Mesodermal cell (in vitro differentiated cells): Measurements from ENCODE around the gene REPS1.

ENCODE experiments used
- H3K27ac ChIP-seq: 2 replicates; pipeline ENCODE4 v1.7.0; 2013; ENCODE audit warnings: mild to moderate bottlenecking, low read depth, low read length, moderate library complexity; ENCODE audit not compliant: severe bottlenecking
- H3K36me3 ChIP-seq: 2 replicates; pipeline ENCODE4 v1.7.1; 2013; ENCODE audit warnings: mild to moderate bottlenecking, low read length, moderate library complexity; ENCODE audit not compliant: control insufficient read depth, insufficient read depth
- H3K4me1 ChIP-seq: one replicate; pipeline ENCODE4 v1.7.1; 2013; ENCODE audit warnings: mild to moderate bottlenecking, low read length; ENCODE audit not compliant: insufficient read depth, control insufficient read depth, poor library complexity, severe bottlenecking
- H3K4me3 ChIP-seq: 2 replicates; pipeline ENCODE4 v1.7.0; 2013; ENCODE audit warnings: low read length, control low read depth, mild to moderate bottlenecking; ENCODE audit not compliant: insufficient read depth, poor library complexity, severe bottlenecking; ENCODE audit errors: extremely low read depth
- H3K9me3 ChIP-seq: 2 replicates; pipeline ENCODE4 v1.7.1; 2013; ENCODE audit warnings: mild to moderate bottlenecking, low read length, moderate library complexity; ENCODE audit not compliant: control insufficient read depth
- WGBS, 2 experiments: methylation state at CpG; one replicate each; pipeline ENCODE4 v1.1.5; 2013; ENCODE audit warnings: missing lambda C conversion rate in 2 of 2; ENCODE audit not compliant: insufficient coverage in 2 of 2; 5-methylcytosine and 5-hydroxymethylcytosine counted together

The REPS1 gene

DNA sequence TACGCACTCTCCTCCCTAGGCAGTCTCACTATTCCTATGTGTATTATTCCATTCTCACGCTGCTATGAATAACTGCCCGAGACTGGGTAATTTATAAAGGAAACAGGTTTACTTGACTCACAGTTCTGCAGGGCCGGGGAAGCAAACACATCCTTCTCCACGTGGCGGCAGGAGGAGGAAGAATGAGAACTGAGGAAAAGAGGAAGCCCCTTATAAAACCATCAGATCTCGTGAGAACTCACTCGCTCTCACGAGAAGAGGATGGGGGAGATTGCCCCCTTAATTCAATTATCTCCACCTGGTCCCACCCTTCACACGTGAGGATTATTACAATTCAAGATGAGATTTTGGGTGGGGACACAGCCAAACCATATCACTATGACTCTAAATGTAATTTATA, 130.3 kb downstream of the REPS1 start:
- Histone ChIP-seq H3K27ac (no peak overlapping the region), H3K9me3 (no peaks in the 10 kb centered on the region), H3K4me3 (no peak overlapping the region), H3K4me1 (no peaks in the 10 kb centered on the region), H3K36me3 (no peaks in the 10 kb centered on the region)
- 85 to 90% methylated on average over 5 to 6 of the region's 10 CpGs for WGBS, 2 experiments

- no peaks in the 10 kb centered on the region for H3K9me3 ChIP-seq
- 93 to 95% methylated on average over 6 of the region's 6 CpGs for WGBS, 2 experiments
- no peak overlapping the region for H3K4me3 ChIP-seq
- H3K36me3 ChIP-seq: no peaks in the 10 kb centered on the region
- no peaks in the 10 kb centered on the region for H3K4me1 ChIP-seq
- H3K27ac ChIP-seq: no peak overlapping the region
Observed at GRCh38 chr6:138856654-138857053, 131.4 kb downstream of the REPS1 start.
